Measurements from ENCODE around the gene CAMK2D. TPM values are rescaled to one million over a fixed set of nuclear protein-coding genes. Genes with fewer than 3 reads are reported as not detected.

The CAMK2D gene
- total and polyA plus RNA-seq, 2 experiments from 2014 or later, result 4.9 to 14.6 TPM

GRCh38 chr4:113550510-113550909 lies 211.0 kb downstream of the CAMK2D start (continued):
- no peak for TF ChIP-seq ZNF462 (CRISPR knock-in tag; IDR thresholded peaks at IDR 0.05)
- no peak for TF ChIP-seq CTCF (conservative IDR thresholded peaks at IDR 0.05; ENCODE audit: low read depth in 2 of 2)
- TF ChIP-seq ZNF114 (CRISPR knock-in tag; IDR thresholded peaks at IDR 0.05), result no peak
- TF ChIP-seq POLR2AphosphoS5 (IDR thresholded peaks at IDR 0.05; ENCODE audit: low read depth), result no peak
- TF ChIP-seq NANOG (IDR thresholded peaks at IDR 0.05; ENCODE audit: borderline replicate concordance), result no peak
- TF ChIP-seq REST (IDR thresholded peaks at IDR 0.05; ENCODE audit: unreplicated experiment), result no peak
- no peak for TF ChIP-seq STAT1 (IDR thresholded peaks at IDR 0.05; ENCODE audit: unreplicated experiment)
